ENCODE data around the gene ITGA8. TPM values are rescaled to one million over a fixed set of nuclear protein-coding genes. Genes with fewer than 3 reads are reported as not detected.

The ITGA8 gene
- polyA plus RNA-seq, 3 donors, result not detected

- H3K9me3 Mint-ChIP-seq, result peaks cover 0 to 4% (median 3%) of the 10 kb centered on the region in 7 donors
- 100% methylated on average over 4 of the region's 13 CpGs for WGBS (ENCODE audit: insufficient coverage)
- no peak overlapping the region for H3K27ac Mint-ChIP-seq
- H4K20me1 ChIP-seq (ENCODE audit: insufficient read depth, low read length), result no peaks in the 10 kb centered on the region
- no peak overlapping the region for H3K4me3 Mint-ChIP-seq
- no peaks in the 10 kb centered on the region for H3K36me3 Mint-ChIP-seq
- H2AFZ ChIP-seq (ENCODE audit: insufficient read depth, low read depth, low read length, poor library complexity, severe bottlenecking), result no peak overlapping the region
- H3K4me3 ChIP-seq (replicated peaks in 1 of 3; ENCODE audit: low read depth in 2 of 3, low read length in 3 of 3), result no peak overlapping the region
- H3K36me3 ChIP-seq (replicated peaks in 1 of 2; ENCODE audit: control insufficient read depth in 1 of 2, insufficient read depth in 2 of 2, low read length in 2 of 2), result no peaks in the 10 kb centered on the region
- H3K9me3 ChIP-seq (replicated peaks in 1 of 2; ENCODE audit: control insufficient read depth in 1 of 2, insufficient read depth in 1 of 2, low read length in 2 of 2), result no peaks in the 10 kb centered on the region
- TF ChIP-seq CTCF (IDR thresholded peaks at IDR 0.05), result no peak
- no peaks in the 10 kb centered on the region for H3K27me3 ChIP-seq (ENCODE audit: control insufficient read depth in 2 of 2, insufficient read depth in 2 of 2, low read length in 2 of 2)
- DNase-seq, result no peak
- H3K4me1 Mint-ChIP-seq, result no peaks in the 10 kb centered on the region
- H3K9ac ChIP-seq (ENCODE audit: insufficient read depth, low read length, poor library complexity, severe bottlenecking), result no peak overlapping the region
- peaks cover 2 to 8% (median 3%) of the 10 kb centered on the region in 3 donors for H3K27me3 Mint-ChIP-seq (ENCODE audit: low read depth in 3 of 3)
- no peaks in the 10 kb centered on the region for H3K79me2 ChIP-seq (ENCODE audit: insufficient read depth, low read length)
- no peaks in the 10 kb centered on the region for H3K4me1 ChIP-seq (ENCODE audit: control insufficient read depth in 1 of 2, insufficient read depth in 2 of 2, low read length in 2 of 2)
- H3K27ac ChIP-seq (ENCODE audit: low read depth in 1 of 2, low read length in 2 of 2), result no peak overlapping the region
- intact Hi-C loops (cut with micrococcal nuclease), result no loop called here
- H3K4me2 ChIP-seq (replicated peaks; ENCODE audit: extremely low read depth, low read length, poor library complexity, severe bottlenecking), result no peak overlapping the region
These were observed 187.6 kb downstream of the ITGA8 start for GRCh38 chr10:15531927-15532722.

GRCh38 chr10:15528859-15529239, 190.9 kb downstream of the ITGA8 start:
- WGBS (ENCODE audit: insufficient coverage), result no CpG with 5 or more reads among the region's 4 CpGs
- Histone ChIP-seq H4K20me1 (ENCODE audit: insufficient read depth, low read length) (no peaks in the 10 kb centered on the region), H2AFZ (ENCODE audit: insufficient read depth, low read depth, low read length, poor library complexity, severe bottlenecking) (no peak overlapping the region), H3K27me3 (ENCODE audit: control insufficient read depth in 2 of 2, insufficient read depth in 2 of 2, low read length in 2 of 2) (no peaks in the 10 kb centered on the region), H3K36me3 (replicated peaks in 1 of 2; ENCODE audit: control insufficient read depth in 1 of 2, insufficient read depth in 2 of 2, low read length in 2 of 2) (no peaks in the 10 kb centered on the region), H3K9me3 (replicated peaks in 1 of 2; ENCODE audit: control insufficient read depth in 1 of 2, insufficient read depth in 1 of 2, low read length in 2 of 2) (no peaks in the 10 kb centered on the region), H3K79me2 (ENCODE audit: insufficient read depth, low read length) (no peaks in the 10 kb centered on the region), H3K27ac (ENCODE audit: low read depth in 1 of 2, low read length in 2 of 2) (no peak overlapping the region), H3K4me1 (ENCODE audit: control insufficient read depth in 1 of 2, insufficient read depth in 2 of 2, low read length in 2 of 2) (no peaks in the 10 kb centered on the region), H3K4me3 (replicated peaks in 1 of 3; ENCODE audit: low read depth in 2 of 3, low read length in 3 of 3) (no peak overlapping the region), H3K4me2 (replicated peaks; ENCODE audit: extremely low read depth, low read length, poor library complexity, severe bottlenecking) (no peak overlapping the region), H3K9ac (ENCODE audit: insufficient read depth, low read length, poor library complexity, severe bottlenecking) (no peak overlapping the region)
- no peak for TF ChIP-seq CTCF (IDR thresholded peaks at IDR 0.05)
- peaks cover 1 to 4% (median 2%) of the 10 kb centered on the region in 3 donors for H3K27me3 Mint-ChIP-seq (ENCODE audit: low read depth in 3 of 3)
- peaks cover 0 to 3% (median 0%) of the 10 kb centered on the region in 7 donors for H3K9me3 Mint-ChIP-seq
- H3K27ac Mint-ChIP-seq, result no peak overlapping the region
- H3K36me3 Mint-ChIP-seq, result no peaks in the 10 kb centered on the region
- no peaks in the 10 kb centered on the region for H3K4me1 Mint-ChIP-seq
- intact Hi-C loops (cut with micrococcal nuclease), result no loop called here
- no peak overlapping the region for H3K4me3 Mint-ChIP-seq
- no peak for DNase-seq
